Ammon's horn (tissue), 1 donor: ENCODE data around the gene NCDN.

Experiments used
- DNase-seq: peaks from one replicate; pipeline ENCODE4 v3.0.0-alpha.2; 2016; ENCODE audit warnings: low spot score

Gene NCDN

GRCh38 chr1:35555212-35555584 lies 2.4 kb upstream of the NCDN start:
- no peak for DNase-seq

GRCh38 chr1:35555601-35556477 lies 1.8 kb upstream of the NCDN start:
- no peak for DNase-seq

- DNase-seq, result no peak
Observed at GRCh38 chr1:35556484-35557117, 998 bp upstream of the NCDN start.

- peak; percentile 94 for DNase-seq
Observed at GRCh38 chr1:35557118-35557610, 435 bp upstream of the NCDN start, which contains the start of gene KIAA0319L. Gene KIAA0319L (minus strand): TSS chr1:35557403. CDS start chr1:35554491, 2,912 bp downstream.

GRCh38 chr1:35558374-35559316 lies 1.0 kb downstream of the NCDN start:
- no peak for DNase-seq

- peak; percentile 62 for DNase-seq
Observed at GRCh38 chr1:35559317-35559944, 1.8 kb downstream of the NCDN start.

- peak; percentile 92 for DNase-seq
Observed at GRCh38 chr1:35560256-35561225, 2.9 kb downstream of the NCDN start.

- DNase-seq, result peak; percentile 77
Observed at GRCh38 chr1:35561297-35561971, 3.8 kb downstream of the NCDN start.

- no peak for DNase-seq
Observed at GRCh38 chr1:35561972-35562680, 4.5 kb downstream of the NCDN start.

- no peak for DNase-seq
Observed at GRCh38 chr1:35563166-35563565, 5.6 kb downstream of the NCDN start.

- DNase-seq, result peak; percentile 83
Observed at GRCh38 chr1:35564037-35564883, 6.7 kb downstream of the NCDN start.

- DNase-seq, result no peak
Observed at GRCh38 chr1:35564884-35565741, 7.5 kb downstream of the NCDN start.

GRCh38 chr1:35565742-35566133 lies 8.1 kb downstream of the NCDN start:
- DNase-seq, result no peak

- no peak for DNase-seq
Observed at GRCh38 chr1:35567947-35568558, 10.5 kb downstream of the NCDN start.

GRCh38 chr1:35568975-35569395 lies 11.4 kb downstream of the NCDN start:
- DNase-seq, result peak; percentile 90

GRCh38 chr1:35569936-35570335 lies 12.3 kb downstream of the NCDN start:
- DNase-seq, result no peak
